ENCODE measurements around the gene ADK.

DNA sequence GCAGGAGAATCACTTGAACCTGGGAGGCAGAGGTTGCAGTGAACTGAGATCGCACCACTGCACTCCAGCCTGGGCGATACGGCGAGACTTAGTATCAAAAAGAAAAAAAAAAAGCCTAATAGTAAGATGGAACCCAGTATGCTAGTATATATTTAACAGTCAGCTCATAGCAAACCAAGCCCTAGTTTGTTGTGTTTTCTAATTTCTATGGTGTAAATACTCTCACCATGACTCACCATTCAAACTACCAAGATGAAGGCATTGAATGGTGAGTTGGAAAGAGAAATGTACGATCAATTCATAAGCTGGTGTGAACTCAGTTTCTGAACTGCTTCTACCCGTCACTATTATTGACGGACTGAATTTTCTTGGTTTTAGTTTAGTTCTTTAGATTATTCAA is 501.6 kb downstream of the ADK start:
- TF ChIP-seq, protein P1, sequence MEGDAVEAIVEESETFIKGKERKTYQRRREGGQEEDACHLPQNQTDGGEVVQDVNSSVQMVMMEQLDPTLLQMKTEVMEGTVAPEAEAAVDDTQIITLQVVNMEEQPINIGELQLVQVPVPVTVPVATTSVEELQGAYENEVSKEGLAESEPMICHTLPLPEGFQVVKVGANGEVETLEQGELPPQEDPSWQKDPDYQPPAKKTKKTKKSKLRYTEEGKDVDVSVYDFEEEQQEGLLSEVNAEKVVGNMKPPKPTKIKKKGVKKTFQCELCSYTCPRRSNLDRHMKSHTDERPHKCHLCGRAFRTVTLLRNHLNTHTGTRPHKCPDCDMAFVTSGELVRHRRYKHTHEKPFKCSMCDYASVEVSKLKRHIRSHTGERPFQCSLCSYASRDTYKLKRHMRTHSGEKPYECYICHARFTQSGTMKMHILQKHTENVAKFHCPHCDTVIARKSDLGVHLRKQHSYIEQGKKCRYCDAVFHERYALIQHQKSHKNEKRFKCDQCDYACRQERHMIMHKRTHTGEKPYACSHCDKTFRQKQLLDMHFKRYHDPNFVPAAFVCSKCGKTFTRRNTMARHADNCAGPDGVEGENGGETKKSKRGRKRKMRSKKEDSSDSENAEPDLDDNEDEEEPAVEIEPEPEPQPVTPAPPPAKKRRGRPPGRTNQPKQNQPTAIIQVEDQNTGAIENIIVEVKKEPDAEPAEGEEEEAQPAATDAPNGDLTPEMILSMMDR (conservative IDR thresholded peaks at IDR 0.05 in 1 of 2, IDR thresholded peaks at IDR 0.05 in 1 of 2; ENCODE audit: low read depth in 1 of 2, low read length in 2 of 2) = no peak
- TF ChIP-seq EZH2 (IDR thresholded peaks at IDR 0.05; ENCODE audit: low read length, missing control alignments) = no peak

All from fibroblast of lung (primary cell).